ENCODE measurements around the gene HID1. TPM values are rescaled to one million over a fixed set of nuclear protein-coding genes. Genes with fewer than 3 reads are reported as not detected.

HID1 gene
- total and polyA plus RNA-seq, 2 donors (not counting 1 experiment from before 2014, with no cell fraction given): 3.9 to 4.0 TPM

DNA sequence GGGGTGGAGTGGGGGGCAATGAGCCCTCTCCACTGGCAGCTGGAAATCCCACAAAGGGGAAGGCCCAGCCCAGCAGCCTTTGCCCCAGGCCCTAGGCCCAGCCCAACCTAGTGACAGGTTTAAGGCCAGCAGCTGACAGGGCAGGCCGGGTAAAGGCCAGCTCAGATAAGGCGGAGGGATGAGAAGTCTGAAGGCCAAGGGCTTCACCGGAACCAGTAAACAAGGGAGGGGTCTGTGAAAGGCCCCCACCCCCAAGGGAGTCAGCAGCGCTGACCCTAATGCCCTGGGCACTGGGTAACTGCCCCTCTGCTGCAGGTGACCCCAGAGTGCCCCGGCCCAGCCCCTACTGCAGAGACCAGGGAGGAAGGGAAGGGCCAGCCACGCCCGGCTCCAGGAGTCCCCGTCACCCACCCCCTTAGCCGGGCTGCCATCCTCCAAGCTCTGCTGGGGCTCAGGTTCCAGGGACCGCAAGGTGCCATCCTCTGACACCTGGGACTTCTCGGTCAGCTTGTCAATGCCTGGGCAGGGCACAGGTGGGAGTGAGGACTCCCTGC, 19.3 kb downstream of the HID1 start:
- H2AFZ ChIP-seq (ENCODE audit: insufficient read depth, low read depth, low read length, poor library complexity, severe bottlenecking): no peak overlapping the region
- H4K20me1 ChIP-seq (ENCODE audit: control insufficient read depth, insufficient read depth, low read length, poor library complexity, severe bottlenecking): no peaks in the 10 kb centered on the region
- Mint-ChIP-seq H3K4me3 (no peak overlapping the region), H3K27ac (no peak overlapping the region), H3K27me3 (peaks cover 4% of the 10 kb centered on the region), H3K4me1 (no peaks in the 10 kb centered on the region), H3K9me3 (ENCODE audit: insufficient read depth) (no peaks in the 10 kb centered on the region)
- intact Hi-C loops (cut with micrococcal nuclease): no loop called here
- WGBS (ENCODE audit: insufficient coverage): 89% methylated on average over 11 of the region's 11 CpGs
- H3K4me3 ChIP-seq (ENCODE audit: control extremely low read depth in 1 of 5, extremely low read depth in 1 of 5, insufficient read depth in 1 of 5, low read depth in 2 of 5, low read length in 4 of 5): no peak overlapping the region
- H3K36me3 ChIP-seq (replicated peaks in 1 of 2; ENCODE audit: control extremely low read depth in 1 of 2, control insufficient read depth in 1 of 2, extremely low read depth in 1 of 2, insufficient read depth in 2 of 2, low read length in 1 of 2): no peaks in the 10 kb centered on the region
- peaks cover 0 to 5% of the 10 kb centered on the region in 2 donors for H3K4me1 ChIP-seq (ENCODE audit: control insufficient read depth in 2 of 2, insufficient read depth in 2 of 2, low read length in 2 of 2)
- ATAC-seq (ENCODE audit: low read depth): no peak
- ChIA-PET CTCF (interaction anchor here (1.5 to 1.6 kb wide), 2 partner anchors 9 to 216 kb away, joined by 3 to 5 read pairs; partner anchors contain the start of gene RAB37), POLR2A (no interaction called here)
- peaks cover 0 to 17% (median 0%) of the 10 kb centered on the region in 4 experiments for H3K27me3 ChIP-seq (replicated peaks in 1 of 4; ENCODE audit: control extremely low read depth in 1 of 4, control insufficient read depth in 3 of 4, insufficient read depth in 4 of 4, low read length in 3 of 4)
- no peak for TF ChIP-seq EZH2 (IDR thresholded peaks at IDR 0.05; ENCODE audit: borderline replicate concordance, insufficient read depth, low read depth, low read length, poor library complexity, severe bottlenecking)
- TF ChIP-seq, protein P1, sequence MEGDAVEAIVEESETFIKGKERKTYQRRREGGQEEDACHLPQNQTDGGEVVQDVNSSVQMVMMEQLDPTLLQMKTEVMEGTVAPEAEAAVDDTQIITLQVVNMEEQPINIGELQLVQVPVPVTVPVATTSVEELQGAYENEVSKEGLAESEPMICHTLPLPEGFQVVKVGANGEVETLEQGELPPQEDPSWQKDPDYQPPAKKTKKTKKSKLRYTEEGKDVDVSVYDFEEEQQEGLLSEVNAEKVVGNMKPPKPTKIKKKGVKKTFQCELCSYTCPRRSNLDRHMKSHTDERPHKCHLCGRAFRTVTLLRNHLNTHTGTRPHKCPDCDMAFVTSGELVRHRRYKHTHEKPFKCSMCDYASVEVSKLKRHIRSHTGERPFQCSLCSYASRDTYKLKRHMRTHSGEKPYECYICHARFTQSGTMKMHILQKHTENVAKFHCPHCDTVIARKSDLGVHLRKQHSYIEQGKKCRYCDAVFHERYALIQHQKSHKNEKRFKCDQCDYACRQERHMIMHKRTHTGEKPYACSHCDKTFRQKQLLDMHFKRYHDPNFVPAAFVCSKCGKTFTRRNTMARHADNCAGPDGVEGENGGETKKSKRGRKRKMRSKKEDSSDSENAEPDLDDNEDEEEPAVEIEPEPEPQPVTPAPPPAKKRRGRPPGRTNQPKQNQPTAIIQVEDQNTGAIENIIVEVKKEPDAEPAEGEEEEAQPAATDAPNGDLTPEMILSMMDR (IDR thresholded peaks at IDR 0.05): no peak
- H3K79me2 ChIP-seq (ENCODE audit: control insufficient read depth, insufficient read depth, low read length): no peaks in the 10 kb centered on the region
- no peak overlapping the region for H3K4me2 ChIP-seq (replicated peaks; ENCODE audit: low read depth, low read length, poor library complexity, severe bottlenecking)
- no peak overlapping the region for H3K9ac ChIP-seq (ENCODE audit: low read length)
- H3K9me3 ChIP-seq (ENCODE audit: control extremely low read depth in 1 of 3, control insufficient read depth in 2 of 3, insufficient read depth in 1 of 3, low read length in 2 of 3): no peaks in the 10 kb centered on the region
- H3K27ac ChIP-seq (ENCODE audit: low read length in 2 of 2): no peak overlapping the region
- DNase-seq: no peak

DNA sequence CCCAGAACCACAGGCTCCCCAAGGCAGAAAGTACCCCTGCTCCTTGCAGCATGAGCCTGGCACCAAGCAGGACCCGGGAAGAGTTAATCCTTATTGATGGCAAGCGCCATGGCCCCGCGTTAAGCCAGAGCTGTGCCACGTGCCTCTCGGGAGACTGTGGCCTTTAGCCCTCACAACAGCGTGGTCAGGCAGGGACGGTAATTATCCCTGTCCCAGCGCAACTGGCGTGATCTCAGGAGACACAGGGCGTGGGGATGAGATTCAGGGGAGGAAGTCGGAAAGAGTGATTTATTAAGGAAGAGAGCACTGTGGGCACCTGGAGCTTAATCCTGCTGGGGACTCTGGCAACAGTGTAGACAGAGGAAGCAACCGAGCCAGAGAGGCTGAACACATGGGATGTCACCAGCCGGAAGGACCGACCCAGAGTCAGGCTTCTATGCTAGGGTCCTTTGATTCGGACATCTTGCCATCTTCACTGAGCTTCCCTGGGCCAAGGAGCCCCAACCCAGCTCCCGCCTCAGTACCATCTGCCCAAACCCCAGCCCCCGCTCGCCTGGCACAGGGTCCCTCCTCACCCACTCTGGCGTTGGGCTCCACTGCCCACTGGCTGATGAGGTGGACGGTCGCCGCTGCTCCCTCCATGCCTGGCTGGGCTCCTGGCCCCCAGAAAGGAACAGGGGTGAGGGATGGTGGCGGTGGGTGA, 20.0 kb downstream of the HID1 start:
- Histone ChIP-seq H2AFZ (ENCODE audit: insufficient read depth, low read depth, low read length, poor library complexity, severe bottlenecking) (no peak overlapping the region), H3K9me3 (ENCODE audit: control extremely low read depth in 1 of 3, control insufficient read depth in 2 of 3, insufficient read depth in 1 of 3, low read length in 2 of 3) (no peaks in the 10 kb centered on the region), H3K4me1 (ENCODE audit: control insufficient read depth in 2 of 2, insufficient read depth in 2 of 2, low read length in 2 of 2) (no peaks in the 10 kb centered on the region), H3K4me2 (replicated peaks; ENCODE audit: low read depth, low read length, poor library complexity, severe bottlenecking) (no peak overlapping the region), H3K27ac (ENCODE audit: low read length in 2 of 2) (no peak overlapping the region), H3K36me3 (replicated peaks in 1 of 2; ENCODE audit: control extremely low read depth in 1 of 2, control insufficient read depth in 1 of 2, extremely low read depth in 1 of 2, insufficient read depth in 2 of 2, low read length in 1 of 2) (no peaks in the 10 kb centered on the region), H3K27me3 (replicated peaks in 1 of 4; ENCODE audit: control extremely low read depth in 1 of 4, control insufficient read depth in 3 of 4, insufficient read depth in 4 of 4, low read length in 3 of 4) (peaks cover 0 to 16% (median 0%) of the 10 kb centered on the region in 4 experiments), H3K79me2 (ENCODE audit: control insufficient read depth, insufficient read depth, low read length) (no peaks in the 10 kb centered on the region), H3K4me3 (ENCODE audit: control extremely low read depth in 1 of 5, extremely low read depth in 1 of 5, insufficient read depth in 1 of 5, low read depth in 2 of 5, low read length in 4 of 5) (no peak overlapping the region), H4K20me1 (ENCODE audit: control insufficient read depth, insufficient read depth, low read length, poor library complexity, severe bottlenecking) (no peaks in the 10 kb centered on the region), H3K9ac (ENCODE audit: low read length) (no peak overlapping the region)
- WGBS (ENCODE audit: insufficient coverage): 88% methylated on average over 20 of the region's 24 CpGs
- ATAC-seq (ENCODE audit: low read depth) (no peak), DNase-seq (no peak)
- intact Hi-C loops (cut with micrococcal nuclease): no loop called here
- Mint-ChIP-seq H3K27ac (no peak overlapping the region), H3K4me1 (no peaks in the 10 kb centered on the region), H3K27me3 (peaks cover 5% of the 10 kb centered on the region), H3K4me3 (no peak overlapping the region), H3K9me3 (ENCODE audit: insufficient read depth) (no peaks in the 10 kb centered on the region)
- ChIA-PET POLR2A (no interaction called here), CTCF (interaction anchor here (1.5 to 3.9 kb wide), 2 partner anchors 9 kb away, joined by 5 to 13 read pairs; no protein-coding TSS in a partner anchor)
- no peak for TF ChIP-seq EZH2 (IDR thresholded peaks at IDR 0.05; ENCODE audit: borderline replicate concordance, insufficient read depth, low read depth, low read length, poor library complexity, severe bottlenecking)

Measured in B cell (primary cell).